ENCODE data around the gene CASP8AP2. TPM values are rescaled to one million over a fixed set of nuclear protein-coding genes. Genes with fewer than 3 reads are reported as not detected.

The CASP8AP2 gene
- polyA plus RNA-seq, 2 of the 4 experiments (the other 2 are of a cell fraction), result 8.2 to 13.6 TPM

- peak overlapping the region; percentile 84 to 96 for H3K27ac ChIP-seq
- 7% methylated on average over 14 of the region's 15 CpGs for WGBS (ENCODE audit: missing lambda C conversion rate)
- H3K4me3 ChIP-seq, result peak overlapping the region; percentile 80
- H3K9me3 ChIP-seq, result no peaks in the 10 kb centered on the region
- CTCF ChIA-PET, result interaction anchor here (2.0 kb wide), 1 partner anchor 11 kb away, joined by 4 read pairs; the partner anchor contains the start of gene MDN1
- POLR2A ChIA-PET, result no interaction called here
- DNase-seq (ENCODE audit: low read depth in 1 of 2, low spot score in 1 of 2) (no peak), FAIRE-seq (no peak), ATAC-seq (no peak)
- peaks cover 5% of the 10 kb centered on the region for H3K4me1 ChIP-seq
- peak overlapping the region; percentile 98 for H3K4me2 ChIP-seq
- TF ChIP-seq ZNF302 (CRISPR knock-in tag; IDR thresholded peaks at IDR 0.05) (no peak), RFX5 (IDR thresholded peaks at IDR 0.05) (no peak), FOXS1 (CRISPR knock-in tag; IDR thresholded peaks at IDR 0.05) (no peak), POLR2A (IDR thresholded peaks at IDR 0.05; ENCODE audit: low read length) (no peak), CEBPB (IDR thresholded peaks at IDR 0.05) (no peak), KDM5A (IDR thresholded peaks at IDR 0.05) (no peak), USF2 (IDR thresholded peaks at IDR 0.05) (no peak), TFCP2L1 (CRISPR knock-in tag; IDR thresholded peaks at IDR 0.05) (no peak), ZC3H11A (IDR thresholded peaks at IDR 0.05) (no peak), E2F6 (IDR thresholded peaks at IDR 0.05; ENCODE audit: borderline replicate concordance, low read depth) (no peak), HOXB5 (CRISPR knock-in tag; IDR thresholded peaks at IDR 0.05) (no peak), RAD21 (conservative IDR thresholded peaks at IDR 0.05 in 1 of 2, IDR thresholded peaks at IDR 0.05 in 1 of 2) (no peak), GATA3 (IDR thresholded peaks at IDR 0.05; ENCODE audit: borderline replicate concordance) (no peak), RARB (CRISPR knock-in tag; IDR thresholded peaks at IDR 0.05) (no peak), EHMT2 (IDR thresholded peaks at IDR 0.05; ENCODE audit: low read depth) (no peak), SREBF2 (IDR thresholded peaks at IDR 0.05) (no peak), HMGXB4 (CRISPR knock-in tag; IDR thresholded peaks at IDR 0.05; ENCODE audit: borderline replicate concordance) (no peak), NR3C1 (IDR thresholded peaks at IDR 0.05) (no peak), HDAC2 (IDR thresholded peaks at IDR 0.05) (no peak), HOXB13 (CRISPR knock-in tag; IDR thresholded peaks at IDR 0.05; ENCODE audit: low read depth) (no peak)
These were observed 610 bp downstream of the CASP8AP2 start for GRCh38 chr6:89830170-89830809.

- CTCF ChIA-PET, result no interaction called here
- DNase-seq (ENCODE audit: low read depth in 1 of 2, low spot score in 1 of 2) (no peak), ATAC-seq (no peak), FAIRE-seq (no peak)
- Histone ChIP-seq H3K27ac (no peak overlapping the region), H3K9me3 (no peaks in the 10 kb centered on the region), H3K4me2 (no peak overlapping the region), H3K4me1 (peaks cover 5% of the 10 kb centered on the region), H3K4me3 (no peak overlapping the region)
- 90% methylated on average over 12 of the region's 12 CpGs for WGBS (ENCODE audit: missing lambda C conversion rate)
- TF ChIP-seq E2F6 (IDR thresholded peaks at IDR 0.05; ENCODE audit: borderline replicate concordance, low read depth), result no peak
- TF ChIP-seq GATA3 (IDR thresholded peaks at IDR 0.05; ENCODE audit: borderline replicate concordance), result no peak
- TF ChIP-seq HES2 (IDR thresholded peaks at IDR 0.05), result no peak
- TF ChIP-seq CHD2 (IDR thresholded peaks at IDR 0.05; ENCODE audit: low read length, partially characterized antibody), result no peak
- TF ChIP-seq MAFK (IDR thresholded peaks at IDR 0.05; ENCODE audit: partially characterized antibody), result no peak
- TF ChIP-seq HOXB13 (CRISPR knock-in tag; IDR thresholded peaks at IDR 0.05; ENCODE audit: low read depth), result no peak
- TF ChIP-seq RAD21 (conservative IDR thresholded peaks at IDR 0.05 in 1 of 2, IDR thresholded peaks at IDR 0.05 in 1 of 2), result no peak
- TF ChIP-seq JUNB (IDR thresholded peaks at IDR 0.05), result no peak
- no peak for TF ChIP-seq HMGXB4 (CRISPR knock-in tag; IDR thresholded peaks at IDR 0.05; ENCODE audit: borderline replicate concordance)
- TF ChIP-seq EP300 (IDR thresholded peaks at IDR 0.05), result no peak
- TF ChIP-seq ZFP36 (IDR thresholded peaks at IDR 0.05; ENCODE audit: borderline replicate concordance, partially characterized antibody), result no peak
- no peak for TF ChIP-seq HEYL (CRISPR knock-in tag; IDR thresholded peaks at IDR 0.05)
- no peak for TF ChIP-seq NPAS2 (CRISPR knock-in tag; IDR thresholded peaks at IDR 0.05; ENCODE audit: borderline replicate concordance)
- TF ChIP-seq KDM5A (IDR thresholded peaks at IDR 0.05), result no peak
- no peak for TF ChIP-seq BCL3 (IDR thresholded peaks at IDR 0.05)
- POLR2A ChIA-PET, result no interaction called here
These were observed 5.5 kb downstream of the CASP8AP2 start for GRCh38 chr6:89834884-89835792.
